HG03565 (cell line): ENCODE results near the gene CDC42EP1.

ENCODE experiments used
- ATAC-seq: cut with Tn5 transposase; IDR thresholded peaks from one replicate; pipeline ENCODE4 v1.9.1; 2021; ENCODE audit warnings: mild to moderate bottlenecking, moderate library complexity; ENCODE audit not compliant: unreplicated experiment

CDC42EP1 gene

DNA sequence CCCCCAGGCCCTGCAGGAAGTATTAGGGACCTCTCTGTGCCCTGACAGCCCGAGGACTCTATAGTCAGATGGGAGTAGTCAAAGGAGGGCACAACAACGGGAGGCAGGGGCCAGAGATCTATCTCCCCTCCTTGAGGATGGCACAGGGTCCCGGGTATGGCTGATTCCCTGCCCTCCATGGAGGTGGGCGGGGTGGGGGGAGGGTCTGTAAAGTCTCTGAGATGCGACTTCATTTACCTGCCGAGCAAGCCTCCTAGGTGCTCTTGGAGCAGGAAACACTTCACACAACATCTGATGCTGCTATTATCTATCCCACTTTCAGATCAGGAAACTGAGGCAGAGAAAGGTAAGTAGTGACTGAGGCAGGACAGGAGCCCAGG, 769 bp upstream of the CDC42EP1 start:
- no peak for ATAC-seq

DNA sequence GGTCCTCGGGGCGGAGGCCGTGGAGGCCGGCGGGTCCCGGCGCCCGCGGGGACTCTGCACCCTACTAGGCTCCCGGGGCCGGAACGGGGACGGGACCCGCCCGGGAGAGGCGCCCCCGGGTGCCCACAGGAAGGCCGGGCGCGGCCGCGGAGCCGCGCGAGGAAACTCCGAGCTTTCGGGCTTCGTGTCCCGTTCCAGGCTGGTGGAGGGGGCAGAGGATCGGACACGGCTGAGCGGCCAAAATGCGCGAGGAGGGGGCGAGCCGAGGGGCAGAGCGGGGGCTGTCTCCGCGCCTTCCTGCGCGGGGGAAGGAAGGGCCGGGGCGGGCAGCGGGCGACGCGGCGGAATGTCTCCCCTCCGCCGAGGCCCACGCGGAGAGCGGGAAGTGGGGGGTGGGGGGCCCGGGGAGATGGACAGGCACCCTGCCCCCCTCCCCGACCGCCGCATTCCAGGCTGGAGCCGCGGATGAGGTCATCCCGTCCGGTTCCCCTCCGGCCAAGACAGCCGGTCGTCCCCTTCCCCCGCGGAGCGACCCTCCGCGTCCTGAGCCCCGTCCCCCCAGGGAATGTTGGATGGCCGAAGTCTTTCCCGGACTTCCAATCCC, 430 bp downstream of the CDC42EP1 start:
- ATAC-seq, result no peak

DNA sequence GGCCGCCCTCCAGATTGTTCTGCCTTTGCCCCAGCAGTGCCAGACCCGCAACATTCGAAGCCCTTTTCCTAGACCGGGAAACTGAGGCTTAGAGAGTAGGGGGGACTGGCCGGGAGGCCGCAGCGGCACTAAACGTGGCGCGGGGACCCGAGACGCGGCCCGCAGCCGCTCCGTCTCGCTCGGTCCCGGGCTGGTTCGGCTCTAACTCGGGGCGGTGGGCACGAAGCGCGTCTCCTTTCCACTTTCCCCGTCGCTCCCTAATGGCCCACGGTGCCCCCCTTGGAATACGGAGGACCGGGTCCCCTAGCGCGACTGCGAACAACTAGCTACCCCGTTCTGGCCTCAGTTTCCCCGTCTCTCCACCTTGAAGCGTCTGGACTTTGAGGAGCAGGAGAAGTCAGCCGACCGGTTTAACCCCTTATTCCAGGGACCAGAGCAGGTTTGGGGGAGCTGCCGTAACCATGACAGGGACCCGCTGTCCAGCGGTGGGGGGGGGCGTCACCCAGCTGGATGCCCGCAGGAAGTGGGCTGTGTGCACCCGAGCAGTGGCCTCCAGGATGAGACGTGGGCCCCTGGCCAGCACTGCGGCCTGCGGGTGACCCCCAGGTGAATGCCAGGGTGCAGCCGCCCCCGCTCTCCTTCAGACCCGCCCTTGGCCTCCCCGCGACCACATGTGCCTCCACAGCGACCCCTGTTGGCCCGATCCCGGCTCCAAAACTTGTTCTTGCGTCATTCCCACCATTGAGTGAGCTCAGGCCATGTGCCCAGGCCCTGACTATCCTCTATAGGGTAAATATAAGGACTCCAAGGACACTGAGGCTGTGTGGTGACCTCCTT, 1.1 kb downstream of the CDC42EP1 start:
- ATAC-seq, result no peak

DNA sequence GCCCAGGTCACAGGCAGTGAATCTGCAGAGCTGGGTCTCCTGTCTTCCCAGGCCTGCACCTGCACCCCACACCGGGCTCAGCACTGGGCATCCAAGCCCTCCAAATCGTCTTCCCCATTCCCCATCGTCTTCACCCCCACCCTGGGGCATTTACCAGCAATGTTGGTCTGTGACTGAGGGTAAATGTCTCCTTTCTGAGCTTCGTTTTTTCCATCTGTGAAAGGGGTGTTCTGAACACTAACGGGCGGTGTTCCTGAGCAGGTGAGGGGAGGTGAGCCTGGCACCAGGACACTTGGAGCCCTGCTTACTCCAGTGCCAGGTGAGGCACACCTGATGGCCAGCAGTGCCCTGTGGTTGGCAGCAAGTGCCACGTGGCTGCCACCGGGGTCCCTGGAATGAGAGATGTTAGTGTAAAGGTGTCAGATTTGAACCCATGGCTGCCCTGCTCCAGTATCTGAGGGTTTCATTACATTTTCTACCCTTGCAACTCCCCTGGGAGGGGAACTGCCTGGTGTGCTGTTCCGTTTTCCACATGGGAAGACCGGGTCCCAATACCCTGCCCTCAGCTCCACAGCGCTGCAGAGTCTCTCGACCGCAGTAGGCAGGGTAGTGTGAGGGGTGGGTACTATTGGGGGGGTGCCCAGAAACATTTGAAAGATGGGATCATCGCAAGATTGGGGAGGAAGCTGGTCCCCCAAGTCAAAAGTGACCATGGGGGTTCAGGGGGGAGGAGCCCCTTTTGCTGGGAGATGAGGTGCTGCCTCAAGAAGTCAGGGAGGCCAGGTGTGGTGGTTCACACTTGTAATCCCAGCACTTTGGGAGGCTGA, 2.0 kb downstream of the CDC42EP1 start:
- no peak for ATAC-seq

DNA sequence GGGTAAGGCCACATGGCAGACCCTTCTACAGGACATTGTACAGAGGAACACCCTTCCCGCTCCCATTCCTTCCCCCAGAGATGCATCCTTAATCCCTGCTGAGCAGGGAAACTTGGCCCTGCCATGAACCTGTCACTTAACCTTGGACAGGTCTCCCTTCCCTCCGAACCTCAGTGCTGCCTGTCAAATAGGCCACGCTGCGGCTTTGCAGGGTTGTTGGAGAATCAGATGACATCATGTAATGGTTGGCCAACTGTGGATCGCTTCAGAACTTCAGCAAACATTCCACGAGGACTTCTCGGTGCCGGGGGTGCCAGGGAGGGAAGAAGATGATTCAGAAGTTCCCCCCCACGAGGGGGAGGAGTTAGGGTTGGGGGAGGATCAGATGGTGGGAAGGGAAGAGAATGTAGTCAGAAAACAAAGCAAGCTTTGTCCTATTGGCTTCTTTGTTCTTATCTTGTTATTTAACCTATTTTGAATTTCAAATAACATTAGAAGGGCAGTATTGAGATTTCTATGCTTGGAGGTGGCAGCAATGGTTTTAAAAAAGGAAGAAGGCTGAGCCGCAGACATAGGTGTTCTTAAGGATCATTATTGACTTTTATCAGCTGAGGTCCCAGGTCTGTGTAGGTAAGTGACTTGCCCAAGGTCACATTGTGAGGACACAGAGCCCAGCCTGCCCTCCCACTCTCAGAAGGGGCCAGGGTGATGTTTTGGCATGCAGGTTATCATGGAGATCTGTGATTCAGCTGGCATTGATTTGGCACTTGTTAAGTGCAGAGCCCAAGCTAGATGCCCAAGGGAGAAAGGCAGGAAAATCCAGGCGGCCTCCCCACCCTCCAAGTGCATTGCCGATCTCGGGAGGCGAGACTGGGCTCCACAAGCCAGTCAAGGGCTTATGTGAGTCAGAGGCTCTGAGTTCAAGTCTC, 3.1 kb downstream of the CDC42EP1 start:
- no peak for ATAC-seq

DNA sequence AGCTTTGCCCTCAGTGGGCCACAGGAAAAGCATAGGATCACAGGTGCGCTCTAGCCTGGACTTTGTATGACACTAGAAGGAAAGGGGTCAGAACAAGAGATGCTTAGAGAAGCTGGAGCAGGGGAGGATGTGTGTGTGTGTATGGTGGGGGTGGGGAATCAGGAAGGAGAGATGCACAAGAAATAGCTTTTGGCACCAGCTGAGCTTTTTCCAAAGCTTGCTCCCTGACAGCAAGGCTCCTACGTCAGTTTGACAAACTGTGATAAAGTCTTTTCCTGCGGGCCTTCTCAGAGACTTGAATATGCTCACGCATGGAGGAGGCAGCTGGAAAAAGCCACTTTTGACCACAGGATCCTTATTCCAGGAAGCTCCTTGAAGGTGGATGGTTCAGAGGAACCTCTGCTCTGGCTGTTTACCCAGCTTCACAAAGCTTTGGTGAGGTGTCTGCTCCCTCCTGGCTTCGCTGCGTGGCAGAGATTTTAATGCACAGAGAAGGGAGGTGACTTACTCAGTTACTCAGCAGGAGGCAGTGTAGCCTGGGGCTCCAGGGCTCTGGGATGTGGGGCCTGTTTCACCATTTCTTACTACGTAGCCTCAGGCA, 3.9 kb downstream of the CDC42EP1 start:
- ATAC-seq, result no peak

DNA sequence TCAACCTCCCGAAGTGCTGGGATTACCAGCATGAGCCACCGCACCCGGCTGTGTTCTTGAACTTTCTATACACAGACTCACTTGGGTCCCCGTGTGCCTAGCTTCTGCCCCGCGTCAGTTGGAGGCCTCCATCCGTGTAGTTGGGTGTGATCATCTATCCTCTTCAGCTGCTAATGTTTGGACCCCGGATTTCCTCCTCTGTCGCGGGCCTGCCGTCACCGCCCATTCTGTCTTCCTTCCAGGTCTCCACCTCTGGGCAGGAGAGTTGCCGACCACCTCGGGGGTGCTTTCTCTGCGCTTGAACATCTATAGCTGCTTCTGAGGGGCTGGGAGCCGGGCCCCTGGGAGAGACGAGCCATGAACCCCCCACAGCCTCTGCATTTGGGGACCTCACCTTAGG, 5.5 kb downstream of the CDC42EP1 start:
- ATAC-seq, result no peak

DNA sequence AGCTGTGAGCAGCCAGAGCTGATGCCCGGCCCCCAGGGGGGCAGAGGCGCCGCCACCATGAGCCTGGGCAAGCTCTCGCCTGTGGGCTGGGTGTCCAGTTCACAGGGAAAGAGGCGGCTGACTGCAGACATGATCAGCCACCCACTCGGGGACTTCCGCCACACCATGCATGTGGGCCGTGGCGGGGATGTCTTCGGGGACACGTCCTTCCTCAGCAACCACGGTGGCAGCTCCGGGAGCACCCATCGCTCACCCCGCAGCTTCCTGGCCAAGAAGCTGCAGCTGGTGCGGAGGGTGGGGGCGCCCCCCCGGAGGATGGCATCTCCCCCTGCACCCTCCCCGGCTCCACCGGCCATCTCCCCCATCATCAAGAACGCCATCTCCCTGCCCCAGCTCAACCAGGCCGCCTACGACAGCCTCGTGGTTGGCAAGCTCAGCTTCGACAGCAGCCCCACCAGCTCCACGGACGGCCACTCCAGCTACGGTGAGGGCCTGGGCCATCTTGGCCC, 6.1 kb downstream of the CDC42EP1 start:
- ATAC-seq, result no peak

DNA sequence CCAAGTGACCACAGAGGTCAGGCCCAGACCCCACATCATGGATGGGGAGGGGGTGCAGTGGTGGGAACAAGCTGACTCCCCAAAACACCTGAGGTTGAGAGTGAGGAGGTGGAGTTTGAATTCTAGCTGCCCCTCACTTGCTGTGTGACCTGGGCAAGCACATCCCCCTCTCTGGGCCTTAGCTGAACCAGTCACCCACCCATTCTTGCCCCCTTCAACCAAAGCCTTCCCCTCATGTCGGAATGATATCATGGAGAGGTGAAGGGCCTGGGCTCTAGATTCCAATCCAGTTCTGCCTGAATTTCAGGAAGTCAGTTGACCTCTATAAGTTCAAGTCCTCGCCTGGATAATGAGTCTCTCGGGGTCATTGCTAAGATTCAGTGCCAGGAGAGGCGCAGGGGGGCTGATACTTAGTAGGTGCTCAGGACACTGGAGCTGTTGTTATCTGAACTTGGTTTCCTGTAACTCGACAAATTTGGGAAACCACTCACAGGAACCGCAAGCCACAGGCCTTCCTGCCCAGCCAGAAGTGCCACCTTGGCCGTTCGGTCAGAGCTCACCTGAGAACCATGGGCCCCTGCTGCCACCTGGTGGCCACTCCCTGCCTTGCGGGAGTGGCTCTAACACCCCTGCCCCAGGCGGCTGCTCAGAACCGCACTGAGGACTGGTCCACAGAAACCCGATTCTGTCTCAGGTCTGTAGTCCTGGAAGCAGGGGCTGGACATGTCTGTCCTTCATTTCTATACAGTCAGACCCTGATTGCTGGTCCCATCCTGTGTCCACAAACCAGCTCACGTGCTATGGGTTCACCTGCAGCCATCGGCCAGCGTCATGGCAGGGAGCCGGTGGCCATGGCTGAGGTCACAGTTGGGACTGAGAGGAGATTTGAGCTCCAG, 6.9 kb downstream of the CDC42EP1 start:
- ATAC-seq, result no peak

DNA sequence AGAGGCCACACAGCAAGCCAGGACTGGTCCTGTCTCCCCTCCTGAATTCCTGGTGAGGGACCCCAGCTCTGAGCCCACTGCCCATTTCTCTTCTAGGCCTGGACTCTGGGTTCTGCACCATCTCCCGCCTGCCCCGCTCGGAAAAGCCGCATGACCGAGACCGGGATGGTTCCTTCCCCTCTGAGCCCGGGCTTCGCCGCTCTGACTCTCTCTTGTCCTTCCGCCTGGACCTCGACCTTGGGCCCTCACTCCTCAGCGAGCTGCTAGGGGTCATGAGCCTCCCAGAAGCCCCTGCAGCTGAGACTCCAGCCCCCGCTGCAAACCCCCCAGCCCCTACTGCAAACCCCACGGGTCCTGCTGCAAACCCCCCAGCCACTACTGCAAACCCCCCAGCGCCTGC, 7.7 kb downstream of the CDC42EP1 start:
- no peak for ATAC-seq

DNA sequence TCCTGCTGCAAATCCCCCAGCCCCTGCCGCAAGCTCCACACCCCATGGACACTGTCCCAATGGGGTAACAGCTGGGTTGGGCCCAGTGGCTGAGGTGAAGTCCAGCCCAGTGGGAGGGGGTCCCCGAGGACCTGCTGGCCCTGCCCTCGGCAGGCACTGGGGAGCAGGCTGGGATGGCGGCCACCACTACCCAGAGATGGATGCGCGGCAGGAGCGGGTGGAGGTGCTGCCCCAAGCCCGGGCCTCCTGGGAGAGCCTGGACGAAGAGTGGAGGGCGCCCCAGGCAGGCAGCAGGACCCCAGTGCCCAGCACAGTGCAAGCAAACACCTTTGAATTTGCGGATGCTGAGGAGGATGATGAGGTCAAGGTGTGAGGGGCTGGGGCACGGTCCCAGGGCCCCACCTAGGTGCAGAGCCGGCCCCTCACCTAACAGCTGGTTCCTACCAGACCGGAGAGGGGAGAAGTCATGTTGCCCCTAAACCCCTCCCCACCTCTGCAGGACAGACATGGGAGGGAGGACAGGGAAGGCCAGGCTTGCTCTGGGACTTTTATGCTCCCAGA, 8.2 kb downstream of the CDC42EP1 start:
- ATAC-seq, result no peak

DNA sequence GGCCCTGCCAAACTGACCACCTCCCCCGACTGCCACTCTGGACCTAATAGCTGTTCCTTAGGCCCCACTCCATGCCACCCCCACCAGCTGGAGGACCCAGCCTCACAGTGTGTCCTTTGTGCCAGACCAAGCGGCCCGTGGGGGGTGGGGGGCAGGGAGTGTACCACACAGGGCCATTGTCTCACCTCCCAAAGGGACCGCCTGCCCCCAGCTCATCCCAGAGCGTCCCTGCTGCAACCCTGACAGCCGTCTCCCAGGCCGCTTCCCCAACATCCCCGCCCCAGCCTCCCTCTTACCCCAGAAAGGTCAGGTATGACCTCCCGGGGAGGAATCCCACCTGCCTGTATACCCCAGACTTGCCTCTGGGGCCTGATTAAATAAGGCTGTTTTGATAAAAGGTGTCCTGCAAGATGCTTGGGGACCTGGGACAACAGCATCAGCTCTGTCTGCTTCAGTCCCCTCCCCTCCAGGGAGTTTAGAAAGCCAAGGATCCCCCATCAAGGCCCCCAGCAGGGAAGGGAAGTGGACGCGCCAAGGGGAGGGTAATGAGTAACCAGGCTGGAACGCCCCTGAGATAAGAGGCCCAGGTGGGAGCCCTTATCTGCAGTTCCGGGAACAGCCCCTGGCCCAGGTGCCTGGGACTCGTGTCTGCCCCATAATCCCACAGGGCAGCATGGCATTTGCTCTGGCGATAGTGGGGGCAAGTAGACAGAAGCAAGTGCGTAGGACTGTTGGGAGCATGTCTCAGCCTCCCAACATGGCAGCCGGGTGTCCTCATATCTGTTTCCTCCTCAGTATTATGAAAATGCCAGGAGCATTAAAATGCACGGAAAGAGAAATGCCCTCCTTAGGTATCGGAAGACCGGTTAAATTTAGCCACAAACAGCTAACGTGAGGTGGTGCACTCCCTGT, 9.0 kb downstream of the CDC42EP1 start:
- ATAC-seq, result no peak

DNA sequence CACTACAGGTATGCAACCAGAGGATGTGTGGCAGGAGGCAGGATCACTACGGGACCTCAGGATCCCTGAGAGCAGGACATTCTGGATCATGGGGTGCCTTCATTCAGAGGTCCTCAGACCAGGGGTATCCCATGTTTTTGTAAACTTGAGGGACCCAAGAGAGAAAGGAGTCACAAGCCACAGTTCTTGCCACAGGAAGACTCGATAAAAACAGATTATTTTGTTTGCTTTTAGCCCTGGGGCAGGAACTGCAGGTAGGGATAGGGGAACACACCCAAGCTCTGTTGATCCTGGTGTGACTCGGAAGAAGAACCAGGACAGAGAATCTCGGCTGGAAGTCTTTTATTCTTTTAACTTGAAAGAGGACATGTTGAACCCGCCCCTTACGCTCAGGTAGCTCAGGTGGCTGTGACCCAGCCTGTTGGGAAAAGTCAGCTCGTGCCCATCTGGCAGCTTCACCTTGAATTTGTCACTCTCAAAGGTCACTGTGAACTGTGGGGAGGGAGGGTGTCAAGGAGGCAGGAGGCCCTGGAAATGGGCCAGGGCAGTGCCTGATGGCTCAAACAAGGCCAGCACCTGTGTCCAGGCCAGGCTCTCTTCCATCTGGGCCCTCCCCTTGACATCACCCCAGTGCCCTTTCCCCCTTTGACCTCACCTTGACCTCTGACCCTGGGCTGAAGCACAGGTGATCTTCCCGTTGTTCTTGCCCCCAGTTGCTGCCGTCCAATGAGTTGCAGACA, 9.8 kb downstream of the CDC42EP1 start:
- no peak for ATAC-seq

DNA sequence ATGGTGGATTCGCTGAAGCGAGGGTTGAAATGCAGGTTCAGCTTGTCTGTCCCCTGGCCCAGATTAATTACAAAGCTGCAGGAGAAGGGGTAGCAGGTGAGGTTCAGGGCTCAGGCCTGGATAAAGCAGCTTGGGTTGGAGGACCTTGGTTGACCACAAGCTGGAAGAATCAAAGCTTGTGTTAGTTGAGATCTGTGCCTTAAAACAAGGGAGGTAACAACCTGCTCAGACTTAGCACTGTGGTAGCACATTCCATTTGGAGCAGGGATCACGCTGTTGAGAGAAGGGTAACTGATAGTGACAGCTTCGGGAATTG, 10.3 kb downstream of the CDC42EP1 start:
- no peak for ATAC-seq

DNA sequence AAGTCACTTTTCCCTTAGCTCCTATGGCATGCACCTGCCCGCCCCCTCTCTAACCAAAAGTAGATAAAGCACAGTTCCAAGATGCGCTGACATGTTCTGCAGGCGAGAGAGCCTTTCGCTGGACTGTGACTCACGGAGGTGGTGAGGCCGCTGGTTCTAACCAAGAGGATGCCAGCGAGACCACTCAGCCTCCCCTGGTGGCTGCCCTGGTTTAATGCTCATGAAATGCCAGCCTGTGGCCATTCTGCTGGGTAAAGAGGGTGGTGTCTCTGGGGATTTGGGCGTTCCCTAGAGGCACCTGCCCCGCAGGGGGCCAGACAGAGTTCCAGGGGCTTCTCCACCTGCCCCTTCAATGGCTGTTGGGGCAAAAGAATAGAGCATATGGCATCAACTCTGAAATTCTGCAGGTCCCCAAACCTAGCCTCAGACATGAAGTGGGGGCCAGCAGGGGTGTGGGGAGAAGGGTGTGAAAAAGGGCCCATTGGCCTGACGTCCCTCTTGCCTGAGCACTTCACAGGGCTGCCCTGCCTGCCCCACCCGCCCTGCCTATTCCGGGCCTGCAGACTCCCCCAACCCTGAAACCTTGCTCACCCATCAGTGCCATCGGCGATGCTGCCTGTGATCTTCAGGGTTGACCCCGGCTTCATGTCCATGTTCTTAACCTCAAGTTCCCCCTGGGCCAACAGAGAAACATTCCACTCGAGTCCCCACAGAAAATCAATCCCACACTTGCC, 11.1 kb downstream of the CDC42EP1 start:
- no peak for ATAC-seq

DNA sequence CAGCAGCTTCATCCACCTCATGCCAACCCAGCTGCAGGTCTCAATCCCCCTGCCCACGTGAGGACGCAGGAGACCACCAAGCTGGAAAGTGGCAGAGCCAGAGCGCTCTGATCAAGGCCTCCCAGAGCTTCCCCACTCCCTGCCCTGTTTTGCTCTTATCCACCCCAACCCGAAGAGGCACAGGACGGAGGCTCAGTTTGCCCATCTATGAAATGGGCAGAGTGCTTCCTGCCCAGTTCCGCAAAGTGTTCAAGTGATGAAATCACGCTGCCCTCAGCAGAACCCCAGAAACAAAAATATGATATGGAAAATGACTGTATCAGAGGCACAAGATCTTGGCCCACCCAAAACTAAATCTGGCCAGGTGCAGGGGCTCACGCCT, 11.7 kb downstream of the CDC42EP1 start:
- no peak for ATAC-seq
